Fibroblast of pulmonary artery (primary cell): ENCODE measurements around the gene SNRPA.
"Not testable (repeated sequence)": the region's sequence is repeated elsewhere in the genome, so short reads cannot be mapped to it uniquely, and the experiment has no call there.

Source experiments
- DNase-seq: peaks from one replicate; pipeline ENCODE4 v3.0.0-alpha.2; 2010; ENCODE audit warnings: low read depth
- H3K4me3 ChIP-seq: replicated peaks from 2 replicates; pipeline ENCODE4 v1.5.1; 2011; ENCODE audit warnings: low read depth, mild to moderate bottlenecking, control low read depth, low read length, moderate library complexity
- CTCF ChIP-seq: IDR thresholded peaks from 2 replicates; pipeline ENCODE4 v1.5.1; 2011; ENCODE audit warnings: mild to moderate bottlenecking, control low read depth, low read length, inconsistent platforms; ENCODE audit errors: missing control alignments

SNRPA gene

GRCh38 chr19:40768869-40769268 is 17.9 kb downstream of the SNRPA start:
- H3K4me3 ChIP-seq = no peak overlapping the region
- no peak for DNase-seq
- TF ChIP-seq CTCF = no peak

GRCh38 chr19:40771101-40771862 is 20.3 kb downstream of the SNRPA start:
- not testable (repeated sequence) for H3K4me3 ChIP-seq, DNase-seq

GRCh38 chr19:40774916-40775631 is 24.1 kb downstream of the SNRPA start, which contains the start of gene MIA:
MIA (plus strand) TSS chr19:40775521; CDS start chr19:40775543, 22 bp downstream.
- TF ChIP-seq CTCF = no peak
- no peak for DNase-seq
- H3K4me3 ChIP-seq = no peak within 1 kb of the TSS

GRCh38 chr19:40775632-40776022 is 24.6 kb downstream of the SNRPA start:
- no peak for DNase-seq
- H3K4me3 ChIP-seq = no peak overlapping the region
- no peak for TF ChIP-seq CTCF

GRCh38 chr19:40776364-40776763 is 25.4 kb downstream of the SNRPA start:
- no peak for TF ChIP-seq CTCF
- H3K4me3 ChIP-seq = no peak overlapping the region
- no peak for DNase-seq

GRCh38 chr19:40776932-40777644 is 26.1 kb downstream of the SNRPA start:
- DNase-seq = peak; percentile 94
- H3K4me3 ChIP-seq = peak overlapping the region; percentile 74
- no peak for TF ChIP-seq CTCF

GRCh38 chr19:40777645-40777936 is 26.6 kb downstream of the SNRPA start:
- DNase-seq = no peak
- no peak for TF ChIP-seq CTCF
- peak overlapping the region; percentile 74 for H3K4me3 ChIP-seq
